ENCODE measurements around the gene HCN1.

The HCN1 gene

DNA sequence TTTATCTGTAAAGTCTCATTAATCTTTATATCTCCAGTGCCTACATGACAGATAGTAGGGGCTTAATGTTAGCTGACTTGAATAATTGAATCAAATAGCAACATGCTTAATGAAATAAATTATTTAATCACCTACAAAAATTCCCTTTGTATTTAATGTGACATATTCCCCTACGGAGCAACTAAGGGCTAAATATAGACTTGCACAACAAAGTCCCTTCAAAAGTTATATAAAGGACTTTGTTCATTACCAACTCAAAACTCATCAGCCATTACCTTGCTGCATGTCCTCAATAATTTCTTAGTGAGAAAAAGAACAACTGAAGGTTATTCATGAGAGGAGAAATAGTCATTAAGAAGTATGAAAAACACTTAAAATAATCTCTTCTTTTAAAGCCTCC, 424.6 kb downstream of the HCN1 start:
- FAIRE-seq (no peak), DNase-seq (ENCODE audit: insufficient read length, low spot score) (no peak)
- TF ChIP-seq, protein P1, sequence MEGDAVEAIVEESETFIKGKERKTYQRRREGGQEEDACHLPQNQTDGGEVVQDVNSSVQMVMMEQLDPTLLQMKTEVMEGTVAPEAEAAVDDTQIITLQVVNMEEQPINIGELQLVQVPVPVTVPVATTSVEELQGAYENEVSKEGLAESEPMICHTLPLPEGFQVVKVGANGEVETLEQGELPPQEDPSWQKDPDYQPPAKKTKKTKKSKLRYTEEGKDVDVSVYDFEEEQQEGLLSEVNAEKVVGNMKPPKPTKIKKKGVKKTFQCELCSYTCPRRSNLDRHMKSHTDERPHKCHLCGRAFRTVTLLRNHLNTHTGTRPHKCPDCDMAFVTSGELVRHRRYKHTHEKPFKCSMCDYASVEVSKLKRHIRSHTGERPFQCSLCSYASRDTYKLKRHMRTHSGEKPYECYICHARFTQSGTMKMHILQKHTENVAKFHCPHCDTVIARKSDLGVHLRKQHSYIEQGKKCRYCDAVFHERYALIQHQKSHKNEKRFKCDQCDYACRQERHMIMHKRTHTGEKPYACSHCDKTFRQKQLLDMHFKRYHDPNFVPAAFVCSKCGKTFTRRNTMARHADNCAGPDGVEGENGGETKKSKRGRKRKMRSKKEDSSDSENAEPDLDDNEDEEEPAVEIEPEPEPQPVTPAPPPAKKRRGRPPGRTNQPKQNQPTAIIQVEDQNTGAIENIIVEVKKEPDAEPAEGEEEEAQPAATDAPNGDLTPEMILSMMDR (IDR thresholded peaks at IDR 0.05; ENCODE audit: insufficient read depth, missing control alignments) = no peak

DNA sequence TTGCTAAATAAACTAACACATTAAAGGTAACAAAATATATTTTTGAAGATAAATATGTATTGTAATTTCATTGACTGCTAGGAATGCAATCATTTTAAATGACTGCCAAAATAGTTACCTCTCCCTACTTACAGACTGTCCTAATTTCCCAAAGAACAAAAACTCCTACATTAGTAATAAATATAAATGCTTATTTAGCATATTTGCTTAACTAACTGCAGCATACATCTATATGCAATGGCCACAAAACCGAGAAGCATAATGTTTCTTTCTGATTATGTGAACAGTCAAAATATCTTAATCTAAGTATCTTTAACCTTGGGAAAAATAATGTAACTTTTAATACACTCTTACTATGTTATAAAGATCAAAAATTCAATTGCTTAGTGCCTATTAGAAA, 431.7 kb downstream of the HCN1 start:
- DNase-seq (ENCODE audit: insufficient read length, low spot score) (no peak), FAIRE-seq (no peak)
- TF ChIP-seq, protein P1 (IDR thresholded peaks at IDR 0.05; ENCODE audit: insufficient read depth, missing control alignments) = no peak

DNA sequence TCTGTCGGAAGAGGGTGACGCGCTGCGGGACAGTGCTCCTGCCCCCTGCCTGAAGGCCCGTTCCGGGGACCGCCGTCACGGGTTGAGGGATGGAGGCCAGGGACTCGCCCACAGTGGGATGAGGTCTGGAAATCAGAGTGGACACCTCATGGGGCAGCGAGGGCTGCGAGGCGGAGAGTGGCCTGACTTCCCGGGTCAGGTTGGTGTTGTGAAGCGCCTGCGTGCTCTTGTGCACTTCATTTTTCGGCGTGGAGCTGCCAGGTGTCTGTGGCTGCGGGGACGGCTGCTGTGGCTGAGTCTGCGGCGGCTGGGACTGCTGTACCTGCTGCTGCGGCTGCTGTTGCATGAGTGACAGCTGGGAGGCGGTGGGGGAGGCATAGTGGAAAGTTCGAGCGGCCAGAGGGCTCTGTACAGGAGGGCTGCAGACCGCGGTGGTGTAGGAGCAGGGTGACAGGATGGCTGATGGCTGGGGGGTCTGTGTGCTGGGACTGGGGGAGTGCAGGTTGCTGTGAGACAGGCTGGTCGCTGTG, 434.1 kb downstream of the HCN1 start:
- no peak for FAIRE-seq
- DNase-seq (ENCODE audit: insufficient read length, low spot score) = no peak
- TF ChIP-seq, protein P1 (IDR thresholded peaks at IDR 0.05; ENCODE audit: insufficient read depth, missing control alignments) = no peak

DNA sequence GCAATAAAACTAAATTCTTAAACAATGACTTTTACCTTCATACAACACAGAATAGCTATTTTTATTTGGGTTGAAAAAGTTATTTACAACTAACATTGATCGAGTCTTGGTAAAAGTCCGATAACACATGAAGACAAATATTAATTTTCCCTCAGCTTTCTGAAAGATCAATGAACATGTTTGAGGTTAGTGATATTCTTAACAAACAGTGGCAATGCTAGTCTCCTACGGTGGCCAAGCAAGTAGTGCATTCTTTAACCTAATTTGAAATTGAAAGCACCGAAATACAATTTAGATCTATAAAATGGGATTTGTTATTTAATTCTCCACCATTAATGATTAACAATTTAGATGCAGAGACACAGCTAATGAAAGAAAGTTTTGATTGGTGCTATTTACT, 435.1 kb downstream of the HCN1 start:
- TF ChIP-seq, protein P1 (IDR thresholded peaks at IDR 0.05; ENCODE audit: insufficient read depth, missing control alignments) = no peak
- DNase-seq (ENCODE audit: insufficient read length, low spot score) = no peak
- FAIRE-seq = no peak

DNA sequence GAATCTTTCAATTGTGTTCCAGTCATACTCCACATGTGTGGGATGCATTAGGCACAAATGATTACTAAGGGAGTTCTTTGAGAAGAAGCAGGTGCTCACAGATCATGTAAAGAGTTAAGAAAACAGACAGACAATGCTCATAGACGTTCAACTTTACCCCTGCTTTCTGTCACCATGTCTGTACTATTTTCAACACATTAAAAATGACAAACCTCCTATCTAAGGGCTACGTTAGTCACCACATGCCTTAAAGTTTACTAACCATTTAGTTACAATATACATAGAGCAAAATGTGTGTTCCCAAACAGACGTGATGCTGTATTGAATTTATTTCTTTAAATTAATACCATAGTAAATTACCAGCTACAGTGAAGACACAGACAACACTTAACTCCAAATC, 435.9 kb downstream of the HCN1 start:
- TF ChIP-seq, protein P1 (IDR thresholded peaks at IDR 0.05; ENCODE audit: insufficient read depth, missing control alignments) = no peak
- FAIRE-seq = no peak
- DNase-seq (ENCODE audit: insufficient read length, low spot score) = no peak

DNA sequence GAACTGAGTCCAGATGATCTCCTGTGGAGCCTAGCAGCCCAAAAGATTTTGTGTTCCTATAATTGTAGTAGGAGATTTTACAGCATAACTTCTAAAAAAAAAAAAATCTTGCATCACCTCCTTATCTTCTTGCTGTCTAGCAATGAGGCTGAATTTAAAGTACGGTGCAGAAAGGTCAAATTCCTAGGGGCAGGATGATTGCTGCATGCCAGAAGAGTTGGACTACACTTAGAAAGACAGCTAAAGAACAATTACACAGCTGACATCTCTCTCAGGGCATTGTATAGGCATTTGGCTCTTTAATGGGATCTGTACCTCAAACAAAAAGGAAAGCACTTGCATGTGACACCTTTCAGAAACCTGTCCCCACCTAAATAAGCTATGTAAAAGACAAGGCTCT, 443.2 kb downstream of the HCN1 start:
- FAIRE-seq (no peak), DNase-seq (ENCODE audit: insufficient read length, low spot score) (no peak)
- TF ChIP-seq, protein P1 (IDR thresholded peaks at IDR 0.05; ENCODE audit: insufficient read depth, missing control alignments) = no peak

DNA sequence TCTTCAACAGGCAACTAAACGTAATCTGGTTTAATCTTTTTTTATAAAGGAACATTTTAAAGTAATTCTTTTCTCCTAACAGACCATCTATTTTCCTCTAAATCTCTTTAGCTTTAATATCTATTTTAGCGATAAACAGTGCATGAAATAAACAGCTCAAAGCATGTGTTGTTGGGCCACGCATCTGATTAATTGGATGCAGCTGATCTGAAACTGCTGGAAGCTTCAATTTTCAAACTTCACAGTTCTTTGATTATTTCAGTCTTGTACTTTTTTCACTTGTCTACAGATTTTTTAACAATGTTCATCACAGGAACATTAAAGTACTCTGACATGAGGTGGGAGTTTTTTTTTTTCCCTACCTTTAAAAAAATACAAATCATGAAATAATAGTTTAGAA, 443.6 kb downstream of the HCN1 start:
- TF ChIP-seq, protein P1 (IDR thresholded peaks at IDR 0.05; ENCODE audit: insufficient read depth, missing control alignments) = no peak
- no peak for DNase-seq (ENCODE audit: insufficient read length, low spot score)
- no peak for FAIRE-seq

Data from D721Med (cell line).